GM12878 (cell line): ENCODE measurements around the gene DET1. TPM values are rescaled to one million over a fixed set of nuclear protein-coding genes. Genes with fewer than 3 reads are reported as not detected.

ENCODE experiments used
- ATAC-seq: fragments of 200-7000 bp; cut with Tn5 transposase; 3 replicates; pipeline ENCODE4 v1.9.1; 2020; ENCODE audit warnings: mild to moderate bottlenecking, moderate library complexity
- BruUV-seq: library from RNA; stranded (reverse); fragments of 400-500 nt; replicated peaks from 2 replicates; lab custom pipeline; 2021; lab: Mats Ljungman, UMichigan
- CTCF ChIA-PET: fragments of 300-600 bp; sonication (Branson Sonifier 250); formaldehyde crosslinking; extraction: SDS; loops from one replicate; lab custom pipeline; 2021; ENCODE audit warnings: inconsistent platforms; lab: Yijun Ruan, JAX
- POLR2A ChIA-PET: fragments of 350-600 bp; formaldehyde crosslinking; extraction: SDS; loops from one replicate; lab custom pipeline; 2021; ENCODE audit warnings: inconsistent platforms; lab: Charles Lee
- RAD21 ChIA-PET: fragments of 300-600 bp; sonication (Branson Sonifier 250); formaldehyde crosslinking; loops from one replicate; lab custom pipeline; 2023; ENCODE audit warnings: antibody characterized with exemption; ENCODE audit not compliant: unreplicated experiment; lab: Charles Lee
- SMC1A ChIA-PET: fragments of 300-600 bp; sonication (Branson Sonifier 250); formaldehyde crosslinking; loops from one replicate; lab custom pipeline; 2023; ENCODE audit not compliant: unreplicated experiment, uncharacterized antibody; lab: Charles Lee
- DNase-seq: peaks from one replicate; pipeline ENCODE4 v3.0.0-alpha.2; 2011; ENCODE audit warnings: low read depth, low spot score
- FAIRE-seq: peaks from 3 replicates; lab custom pipeline; 2011; peaks lifted over from hg19 to GRCh38; lab: Jason Lieb, UNC
- H2AFZ ChIP-seq: 2 replicates; pipeline ENCODE4 v1.6.0; 2011; ENCODE audit warnings: low read depth, low read length, control low read depth; ENCODE audit not compliant: control insufficient read depth
- H3K27ac ChIP-seq: 2 replicates; pipeline ENCODE4 v1.5.1; 2011; ENCODE audit warnings: control low read depth; ENCODE audit not compliant: control insufficient read depth, insufficient read depth
- H3K27me3 ChIP-seq, 2 experiments: replicated peaks in 1 of 2; 2 replicates each; pipeline versions ENCODE4 v1.6.0 to v1.6.1; 2011; ENCODE audit warnings: low read length in 1 of 2; ENCODE audit not compliant: control insufficient read depth in 2 of 2, insufficient read depth in 2 of 2
- H3K36me3 ChIP-seq, 2 experiments: 2 replicates each; pipeline ENCODE4 v1.5.1; 2011; ENCODE audit warnings: low read length in 1 of 2; ENCODE audit not compliant: control insufficient read depth in 2 of 2, insufficient read depth in 2 of 2
- H3K4me1 ChIP-seq: 2 replicates; pipeline ENCODE4 v1.6.1; 2011; ENCODE audit warnings: mild to moderate bottlenecking, low read length, moderate library complexity, mixed read lengths; ENCODE audit not compliant: control insufficient read depth, insufficient read depth
- H3K4me2 ChIP-seq: 2 replicates; pipeline ENCODE4 v1.6.0; 2011; ENCODE audit warnings: control low read depth; ENCODE audit not compliant: control insufficient read depth, insufficient read depth
- H3K4me3 ChIP-seq: fragments of 200-600 bp; sonication (generic); 2 replicates; pipeline ENCODE4 v1.5.1; 2016
- H3K79me2 ChIP-seq: 2 replicates; pipeline ENCODE4 v1.6.0; 2011; ENCODE audit warnings: low read length; ENCODE audit not compliant: control insufficient read depth, insufficient read depth
- H3K9ac ChIP-seq: 2 replicates; pipeline ENCODE4 v1.8.0; 2011; ENCODE audit warnings: low read length, control low read depth, mixed read lengths; ENCODE audit not compliant: control insufficient read depth, insufficient read depth
- H3K9me3 ChIP-seq: replicated peaks from 3 replicates; pipeline ENCODE4 v1.5.1; 2011; ENCODE audit warnings: mild to moderate bottlenecking, low read length; ENCODE audit not compliant: control insufficient read depth, insufficient read depth
- H4K20me1 ChIP-seq: 2 replicates; pipeline ENCODE4 v1.6.0; 2011; ENCODE audit not compliant: control insufficient read depth, insufficient read depth
- BRCA1 ChIP-seq: IDR thresholded peaks from 2 replicates; pipeline ENCODE4 v1.6.1; 2011; ENCODE audit warnings: low read depth, low read length, improper control_type of control experiment
- FOS ChIP-seq: IDR thresholded peaks from 3 replicates; pipeline ENCODE4 v1.6.1; 2011; ENCODE audit warnings: borderline replicate concordance; ENCODE audit not compliant: insufficient read length; ENCODE audit errors: extremely low read depth
- NKRF ChIP-seq: fragments of 450-650 bp; conservative IDR thresholded peaks from 2 replicates; pipeline ENCODE4 v1.6.1; 2017; ENCODE audit warnings: mild to moderate bottlenecking, moderate library complexity
- RAD21 ChIP-seq: IDR thresholded peaks from 2 replicates; pipeline ENCODE4 v1.6.1; 2011; ENCODE audit warnings: mild to moderate bottlenecking, low read depth, low read length, moderate library complexity; ENCODE audit not compliant: insufficient read depth
- ZBTB33 ChIP-seq: fragments of 450-650 bp; IDR thresholded peaks from 2 replicates; pipeline ENCODE4 v1.6.1; 2017; ENCODE audit warnings: mild to moderate bottlenecking
- WGBS: methylation state at CpG from one replicate; pipeline ENCODE4 v1.1.6; 2016; ENCODE audit warnings: low lambda C conversion rate; ENCODE audit not compliant: insufficient replicate concordance, insufficient coverage; ENCODE audit errors: missing lambda C conversion rate; 5-methylcytosine and 5-hydroxymethylcytosine counted together
- in situ Hi-C: fragments of 300-500 bp; cut with MboI; formaldehyde crosslinking; loops from 9 replicates; pipeline ENCODE4 v1.14.3; 2018; ENCODE audit warnings: mixed read lengths
- intact Hi-C: fragments of 100-400 bp; cut with micrococcal nuclease; formaldehyde crosslinking; loops from one replicate; pipeline ENCODE4 v1.14.2; 2022; ENCODE audit not compliant: unreplicated experiment
- polyA plus RNA-seq, 11 experiments: library from polyadenylated mRNA; depleted of rRNA in 4 of 11; unstranded in 6 of 11; stranded (reverse) in 5 of 11; fragments of >200 nt; fragmentation: Nextera tagmentation in 4 of 11; fragmentation: Illumina TruSeq in 1 of 11; extraction: Ambion mirVana in 4 of 11; extraction: Trizol in 1 of 11; gene quantifications; 1 replicate in 1 of 11; 2 replicates in 10 of 11; pipeline versions ENCODE4 v1.2.1 to v1.2.3, GENCODE V29; 2011 to 2016; ENCODE audit warnings: inconsistent platforms in 2 of 11, missing spikeins in 2 of 11, low read depth in 1 of 11
- total RNA-seq, 4 experiments: library from RNA; depleted of rRNA in 3 of 4; stranded (reverse); fragments of >200 nt in 3 of 4; fragmentation: Illumina TruSeq in 1 of 4; extraction: Trizol in 1 of 4; gene quantifications; 2 replicates each; pipeline versions ENCODE4 v1.2.1 to v1.2.3, GENCODE V29; 2013 to 2021

The DET1 gene
- total and polyA plus RNA-seq, 10 of the 15 experiments (the other 5 are each of a cell fraction or from before 2014, with no cell fraction given) = 0.16 to 2.7 (median 1.4) TPM

GRCh38 chr15:88484682-88485331 lies 61.7 kb downstream of the DET1 start:
- POLR2A ChIA-PET = no interaction called here
- BruUV-seq = no TSS peak
- H3K27me3 ChIP-seq = no peaks in the 10 kb centered on the region
- SMC1A ChIA-PET = no interaction called here
- H3K4me1 ChIP-seq = no peaks in the 10 kb centered on the region
- WGBS = 89% methylated on average over 10 of the region's 10 CpGs
- TF ChIP-seq ZBTB33 (no peak), FOS (no peak), NKRF (no peak), RAD21 (no peak), BRCA1 (no peak)
- TF ChIP-seq, all 136 proteins: peak for 0
- Histone ChIP-seq H3K36me3 (peaks cover 0 to 2% of the 10 kb centered on the region in 2 experiments; a peak in 1 of 4 replicates), H3K27ac (no peak overlapping the region), H3K4me3 (no peak overlapping the region), H3K9me3 (no peaks in the 10 kb centered on the region), H3K4me2 (no peak overlapping the region), H3K79me2 (no peaks in the 10 kb centered on the region), H3K9ac (no peak overlapping the region), H4K20me1 (no peaks in the 10 kb centered on the region), H2AFZ (no peak overlapping the region)
- no peak for FAIRE-seq
- ChIA-PET RAD21 (no interaction called here), CTCF (no interaction called here)
- intact Hi-C loops = no loop called here
- in situ Hi-C loops = no loop called here
- no peak for DNase-seq
- ATAC-seq = no peak
